ENCODE measurements around the gene RAB3D.
"Not testable (repeated sequence)": the region's sequence is repeated elsewhere in the genome, so short reads cannot be mapped to it uniquely, and the experiment has no call there.

Gene RAB3D

DNA sequence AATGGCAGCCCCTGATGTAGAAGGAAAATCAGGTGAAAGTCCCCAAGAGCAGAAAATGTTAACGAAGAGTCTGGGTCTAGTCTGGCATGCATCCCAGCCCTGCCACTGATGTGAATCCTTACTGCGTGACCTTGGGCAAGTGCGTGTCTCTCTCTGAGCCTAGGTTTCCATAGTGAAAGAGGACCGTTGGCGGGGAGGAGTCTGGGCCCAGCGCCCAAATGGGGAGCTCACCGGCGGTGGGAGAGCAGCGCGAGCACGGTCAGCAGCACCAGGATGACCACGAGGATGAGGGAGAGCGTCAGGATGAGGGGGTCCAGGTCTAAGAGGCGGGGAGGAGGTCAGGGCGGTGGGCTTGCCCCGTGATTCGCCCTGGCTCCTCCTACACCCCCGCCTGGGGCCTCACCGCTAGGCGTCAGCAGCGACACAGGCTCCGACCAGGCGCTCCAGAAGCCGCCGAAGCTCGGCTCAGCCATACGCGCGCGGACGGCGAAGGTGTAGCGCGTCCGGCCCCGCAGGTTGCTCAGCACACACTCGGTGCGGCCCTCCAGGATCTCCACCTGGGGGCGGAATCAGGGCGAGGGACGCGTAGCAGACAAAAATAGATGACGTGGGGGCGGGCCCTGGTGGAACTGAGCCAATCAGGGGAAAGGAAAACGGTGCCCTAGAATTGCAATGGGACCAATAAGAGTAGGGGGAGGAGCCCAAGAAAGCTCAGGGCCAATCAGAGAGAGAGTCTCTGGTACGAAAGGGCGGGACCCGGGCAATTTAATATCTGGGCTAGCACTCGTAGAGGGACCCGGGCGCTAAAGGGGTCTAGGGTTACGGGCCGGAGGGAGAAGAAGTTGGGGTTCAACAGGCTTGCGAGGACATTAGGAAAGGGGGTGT is 41.4 kb upstream of the RAB3D start:
- H3K27ac ChIP-seq, result peak overlapping the region; percentile 96
- DNase-seq (ENCODE audit: low spot score), result peak; percentile 100
- TF ChIP-seq CTCF (conservative IDR thresholded peaks at IDR 0.05; ENCODE audit: low read depth), result peak; percentile 87
- POLR2A ChIA-PET (ENCODE audit: low non-redundant PET), result interaction anchor here (0.5 to 1.2 kb wide), 4 partner anchors 36 to 80 kb away, joined by 3 to 7 read pairs (median 4); partner anchors contain the start of genes CCDC159 and TMEM205
- CTCF ChIA-PET, result interaction anchor here (0.6 to 1.5 kb wide), 18 partner anchors 8 to 391 kb away, joined by 3 to 17 read pairs (median 4); partner anchors contain the start of genes CCDC159, ELAVL3, PRKCSH and RAB3D

- no peak for TF ChIP-seq CTCF (conservative IDR thresholded peaks at IDR 0.05; ENCODE audit: low read depth)
- ChIA-PET POLR2A (ENCODE audit: low non-redundant PET) (no interaction called here), CTCF (interaction anchor here (0.6 to 1.4 kb wide), 3 partner anchors 67 to 192 kb away, joined by 3 to 7 read pairs (median 4); no protein-coding TSS in a partner anchor)
- no peak for DNase-seq (ENCODE audit: low spot score)
- peak overlapping the region; percentile 96 for H3K27ac ChIP-seq
Measured at GRCh38 chr19:11379857-11380350, 40.4 kb upstream of the RAB3D start.

GRCh38 chr19:11379269-11379845 is 39.9 kb upstream of the RAB3D start:
- DNase-seq (ENCODE audit: low spot score); POLR2A ChIA-PET (ENCODE audit: low non-redundant PET): not testable (repeated sequence)
- CTCF ChIA-PET, result interaction anchor here (0.6 to 0.7 kb wide), 2 partner anchors 80 to 192 kb away, joined by 3 to 7 read pairs; no protein-coding TSS in a partner anchor
- H3K27ac ChIP-seq, result peak overlapping the region; percentile 96

- CTCF ChIA-PET, result interaction anchor here (0.7 kb wide), 1 partner anchor 17 kb away, joined by 3 read pairs; no protein-coding TSS in a partner anchor
- H3K27ac ChIP-seq, result peak overlapping the region; percentile 96
- DNase-seq (ENCODE audit: low spot score), result peak; percentile 89
- peak; percentile 37 for TF ChIP-seq CTCF (conservative IDR thresholded peaks at IDR 0.05; ENCODE audit: low read depth)
- POLR2A ChIA-PET (ENCODE audit: low non-redundant PET), result no interaction called here
Measured at GRCh38 chr19:11378319-11379189, 39.1 kb upstream of the RAB3D start.

DNA sequence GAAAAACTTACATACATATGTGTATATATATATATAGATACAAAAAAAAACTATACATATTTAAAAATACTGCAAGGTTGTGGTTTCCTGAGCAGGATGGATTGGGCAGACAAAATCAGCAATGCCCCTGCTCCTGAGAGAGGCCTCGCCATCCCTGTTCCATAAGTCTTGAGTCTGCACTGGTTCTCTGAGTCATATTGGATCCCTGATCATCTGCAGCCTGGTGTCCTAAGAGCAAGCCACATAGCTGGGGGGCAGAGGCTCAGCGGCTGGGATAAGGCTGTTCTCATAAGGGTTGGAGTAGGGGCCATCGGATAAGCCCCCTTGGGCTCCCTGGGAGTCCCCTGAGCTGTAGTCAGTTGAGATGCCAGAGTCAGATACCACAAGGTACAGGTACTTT is 38.3 kb upstream of the RAB3D start:
- peak overlapping the region; percentile 96 for H3K27ac ChIP-seq
- POLR2A ChIA-PET (ENCODE audit: low non-redundant PET), result no interaction called here

More for the DNA sequence above, 38.3 kb upstream of the RAB3D start:
- no peak for TF ChIP-seq CTCF (conservative IDR thresholded peaks at IDR 0.05; ENCODE audit: low read depth)
- CTCF ChIA-PET, result interaction anchor here (0.7 to 1.2 kb wide), 3 partner anchors 16 to 105 kb away, joined by 3 to 5 read pairs (median 3); no protein-coding TSS in a partner anchor
- DNase-seq (ENCODE audit: low spot score), result no peak

All from RWPE1 (cell line).